ENCODE measurements around the gene SCO2. TPM values are rescaled to one million over a fixed set of nuclear protein-coding genes. Genes with fewer than 3 reads are reported as not detected.

SCO2 gene
- total and polyA plus RNA-seq, 4 donors: 0.37 to 9.3 (median 6.1) TPM

GRCh38 chr22:50505276-50505775, 20.1 kb downstream of the SCO2 start:
- H3K9me3 ChIP-seq (ENCODE audit: control insufficient read depth in 4 of 4, insufficient read depth in 3 of 4, low read length in 3 of 4): no peaks in the 10 kb centered on the region
- no peak overlapping the region for H3K9ac ChIP-seq (ENCODE audit: insufficient read depth in 1 of 2, low read length in 2 of 2)
- H3K4me3 ChIP-seq: no peak overlapping the region
- DNase-seq: no peak
- H3K36me3 ChIP-seq (ENCODE audit: control insufficient read depth in 4 of 4, insufficient read depth in 4 of 4, low read length in 4 of 4): peaks cover 0 to 38% (median 5%) of the 10 kb centered on the region in 4 donors
- TF ChIP-seq, protein P1, sequence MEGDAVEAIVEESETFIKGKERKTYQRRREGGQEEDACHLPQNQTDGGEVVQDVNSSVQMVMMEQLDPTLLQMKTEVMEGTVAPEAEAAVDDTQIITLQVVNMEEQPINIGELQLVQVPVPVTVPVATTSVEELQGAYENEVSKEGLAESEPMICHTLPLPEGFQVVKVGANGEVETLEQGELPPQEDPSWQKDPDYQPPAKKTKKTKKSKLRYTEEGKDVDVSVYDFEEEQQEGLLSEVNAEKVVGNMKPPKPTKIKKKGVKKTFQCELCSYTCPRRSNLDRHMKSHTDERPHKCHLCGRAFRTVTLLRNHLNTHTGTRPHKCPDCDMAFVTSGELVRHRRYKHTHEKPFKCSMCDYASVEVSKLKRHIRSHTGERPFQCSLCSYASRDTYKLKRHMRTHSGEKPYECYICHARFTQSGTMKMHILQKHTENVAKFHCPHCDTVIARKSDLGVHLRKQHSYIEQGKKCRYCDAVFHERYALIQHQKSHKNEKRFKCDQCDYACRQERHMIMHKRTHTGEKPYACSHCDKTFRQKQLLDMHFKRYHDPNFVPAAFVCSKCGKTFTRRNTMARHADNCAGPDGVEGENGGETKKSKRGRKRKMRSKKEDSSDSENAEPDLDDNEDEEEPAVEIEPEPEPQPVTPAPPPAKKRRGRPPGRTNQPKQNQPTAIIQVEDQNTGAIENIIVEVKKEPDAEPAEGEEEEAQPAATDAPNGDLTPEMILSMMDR (IDR thresholded peaks at IDR 0.05; ENCODE audit: control extremely low read depth, extremely low read depth): no peak
- no peak for ATAC-seq (ENCODE audit: insufficient read depth, low FRiP score)
- no peak overlapping the region for H3K27ac ChIP-seq (ENCODE audit: low read depth in 1 of 2, low read length in 1 of 2)
- H3K4me1 ChIP-seq (ENCODE audit: control insufficient read depth in 5 of 5, insufficient read depth in 5 of 5, low read length in 5 of 5): peaks cover 7 to 20% (median 12%) of the 10 kb centered on the region in 5 donors
- no peaks in the 10 kb centered on the region for H3K27me3 ChIP-seq (ENCODE audit: control insufficient read depth in 3 of 3, insufficient read depth in 3 of 3, low read length in 2 of 3)
- WGBS, 2 donors: 89 to 92% methylated on average over 14 of the region's 14 CpGs

DNA sequence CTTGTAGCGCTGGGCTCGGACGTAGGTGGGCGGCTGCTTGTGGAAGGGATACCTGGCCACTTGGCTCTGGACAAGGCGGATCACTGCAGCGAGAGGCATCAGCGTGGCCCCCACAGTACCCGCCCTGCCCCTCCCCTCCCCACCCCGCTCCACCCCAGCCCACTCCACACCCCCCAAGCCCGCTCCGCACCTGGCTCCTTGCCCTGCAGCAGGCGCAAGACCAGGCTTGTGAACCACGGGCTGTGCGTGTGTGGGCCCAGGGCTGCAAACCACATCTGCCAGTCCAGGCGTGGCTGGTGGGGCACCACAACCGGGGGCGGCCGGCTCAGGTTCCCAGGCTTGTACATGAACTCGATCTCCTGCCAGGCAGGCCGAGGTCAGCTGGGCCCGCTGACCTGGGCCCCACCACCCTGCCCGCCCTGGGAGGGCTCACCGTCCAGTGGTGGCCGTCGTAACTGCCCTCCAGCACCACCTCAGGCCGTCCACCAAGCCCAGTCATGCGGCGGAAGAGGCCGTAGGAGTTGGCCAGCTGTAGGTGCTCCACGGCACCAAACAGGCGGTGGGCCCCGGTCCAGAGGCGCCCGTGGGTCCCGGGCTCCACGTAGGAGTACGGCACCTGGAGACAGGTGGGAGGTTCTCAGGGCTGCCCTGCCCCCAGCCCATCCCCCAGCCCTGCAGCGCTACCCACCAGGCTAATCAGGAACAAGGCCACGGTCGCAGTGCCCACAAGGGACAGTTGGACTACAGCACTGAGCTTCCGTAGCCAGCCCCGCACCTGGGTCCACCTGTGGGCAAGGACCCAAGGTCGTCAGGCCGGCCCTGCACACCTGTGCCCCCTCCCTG, 20.8 kb downstream of the SCO2 start:
- H3K36me3 ChIP-seq (ENCODE audit: control insufficient read depth in 4 of 4, insufficient read depth in 4 of 4, low read length in 4 of 4): peaks cover 0 to 38% (median 5%) of the 10 kb centered on the region in 4 donors
- TF ChIP-seq, protein P1 (IDR thresholded peaks at IDR 0.05; ENCODE audit: control extremely low read depth, extremely low read depth): no peak
- no peak overlapping the region for H3K9ac ChIP-seq (ENCODE audit: insufficient read depth in 1 of 2, low read length in 2 of 2)
- WGBS, 2 donors: 93 to 95% methylated on average over 42 to 44 of the region's 44 CpGs
- no peak overlapping the region for H3K27ac ChIP-seq (ENCODE audit: low read depth in 1 of 2, low read length in 1 of 2)
- H3K4me3 ChIP-seq: no peak overlapping the region
- no peaks in the 10 kb centered on the region for H3K27me3 ChIP-seq (ENCODE audit: control insufficient read depth in 3 of 3, insufficient read depth in 3 of 3, low read length in 2 of 3)
- peaks cover 7 to 19% (median 12%) of the 10 kb centered on the region in 5 donors for H3K4me1 ChIP-seq (ENCODE audit: control insufficient read depth in 5 of 5, insufficient read depth in 5 of 5, low read length in 5 of 5)
- DNase-seq (no peak), ATAC-seq (ENCODE audit: insufficient read depth, low FRiP score) (no peak)
- no peaks in the 10 kb centered on the region for H3K9me3 ChIP-seq (ENCODE audit: control insufficient read depth in 4 of 4, insufficient read depth in 3 of 4, low read length in 3 of 4)

DNA sequence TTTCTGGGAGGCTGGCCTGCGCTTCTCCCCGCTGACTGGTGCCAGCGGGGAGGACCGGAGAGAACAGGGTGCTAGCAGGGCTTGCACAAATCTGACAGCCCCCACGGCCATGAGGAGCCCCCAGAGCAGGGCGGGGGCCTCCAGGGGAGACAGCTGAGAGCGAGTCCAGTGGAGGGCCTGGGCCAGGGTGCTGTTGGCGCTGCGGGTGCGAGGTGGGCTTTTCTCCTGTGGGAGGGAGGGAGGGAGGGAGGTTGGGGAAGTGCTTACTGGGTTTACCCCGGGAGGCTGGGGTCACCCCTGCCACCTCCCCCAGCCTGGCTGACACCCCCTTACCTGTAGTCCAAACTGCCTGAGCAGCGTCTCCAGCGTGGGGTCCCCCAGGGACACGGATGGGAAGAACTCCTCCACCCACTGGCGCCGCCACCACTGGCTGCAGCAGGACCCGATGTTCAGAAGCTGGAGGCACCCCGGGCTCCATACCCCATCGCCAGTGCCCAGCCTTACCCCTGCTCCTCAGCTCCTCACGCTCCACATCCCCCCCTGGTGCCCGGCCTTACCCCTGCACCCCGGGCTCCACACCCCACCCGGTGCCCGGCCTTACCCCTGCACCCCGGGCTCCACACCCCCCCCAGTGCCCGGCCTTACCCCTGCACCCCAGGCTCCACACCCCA, 21.8 kb downstream of the SCO2 start:
- H3K27ac ChIP-seq (ENCODE audit: low read depth in 1 of 2, low read length in 1 of 2): no peak overlapping the region
- H3K36me3 ChIP-seq (ENCODE audit: control insufficient read depth in 4 of 4, insufficient read depth in 4 of 4, low read length in 4 of 4): peaks cover 0 to 38% (median 4%) of the 10 kb centered on the region in 4 donors
- TF ChIP-seq, protein P1 (IDR thresholded peaks at IDR 0.05; ENCODE audit: control extremely low read depth, extremely low read depth): no peak
- H3K4me1 ChIP-seq (ENCODE audit: control insufficient read depth in 5 of 5, insufficient read depth in 5 of 5, low read length in 5 of 5): peaks cover 1 to 12% (median 7%) of the 10 kb centered on the region in 5 donors
- ATAC-seq (ENCODE audit: insufficient read depth, low FRiP score): no peak
- no peak overlapping the region for H3K9ac ChIP-seq (ENCODE audit: insufficient read depth in 1 of 2, low read length in 2 of 2)
- H3K9me3 ChIP-seq (ENCODE audit: control insufficient read depth in 4 of 4, insufficient read depth in 3 of 4, low read length in 3 of 4): no peaks in the 10 kb centered on the region
- H3K4me3 ChIP-seq: no peak overlapping the region
- WGBS, 2 donors: 93% methylated on average over 15 to 26 of the region's 26 CpGs
- no peaks in the 10 kb centered on the region for H3K27me3 ChIP-seq (ENCODE audit: control insufficient read depth in 3 of 3, insufficient read depth in 3 of 3, low read length in 2 of 3)
- no peak for DNase-seq
